ENCODE results near the gene TYRO3.
A peak's percentile ranks its signal among the peaks of the same experiment; 100 is the strongest.
"Not testable (repeated sequence)": the region's sequence is repeated elsewhere in the genome, so short reads cannot be mapped to it uniquely, and the experiment has no call there.

TYRO3 gene

DNA sequence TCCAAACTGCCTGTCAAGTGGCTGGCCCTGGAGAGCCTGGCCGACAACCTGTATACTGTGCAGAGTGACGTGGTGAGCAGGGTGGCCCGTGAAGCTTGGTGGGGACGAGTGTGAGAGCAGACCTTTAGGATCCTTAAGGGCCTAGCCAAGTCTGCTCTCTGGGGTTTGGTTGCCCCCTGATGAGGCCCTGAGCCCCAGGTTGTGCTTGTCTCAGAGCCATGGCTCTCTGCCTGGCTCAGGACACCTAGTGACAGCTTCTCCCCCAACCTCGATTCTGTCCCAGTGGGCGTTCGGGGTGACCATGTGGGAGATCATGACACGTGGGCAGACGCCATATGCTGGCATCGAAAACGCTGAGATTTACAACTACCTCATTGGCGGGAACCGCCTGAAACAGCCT lies 14.4 kb downstream of the TYRO3 start:
- no peak for DNase-seq (ENCODE audit: low read depth, low spot score)

DNA sequence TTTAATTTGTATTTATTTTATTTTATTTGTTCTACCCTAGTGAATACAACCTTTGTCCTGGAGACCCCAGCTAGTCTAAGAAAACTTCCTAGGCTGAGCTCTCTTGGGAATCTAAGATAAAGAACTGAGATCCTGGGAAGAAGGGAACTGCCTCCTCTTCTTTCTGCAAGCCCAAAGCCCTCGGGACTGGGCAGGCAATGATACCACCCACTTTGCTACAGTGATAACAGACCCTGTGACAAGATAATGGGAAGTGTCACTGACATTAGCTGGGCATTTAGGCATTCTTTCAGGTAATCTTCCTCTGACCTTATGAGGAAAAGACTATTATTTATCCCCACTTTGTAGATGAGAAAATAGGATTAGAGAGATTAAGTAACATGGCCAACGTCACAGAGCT lies 15.1 kb downstream of the TYRO3 start:
- no peak for DNase-seq (ENCODE audit: low read depth, low spot score)

DNA sequence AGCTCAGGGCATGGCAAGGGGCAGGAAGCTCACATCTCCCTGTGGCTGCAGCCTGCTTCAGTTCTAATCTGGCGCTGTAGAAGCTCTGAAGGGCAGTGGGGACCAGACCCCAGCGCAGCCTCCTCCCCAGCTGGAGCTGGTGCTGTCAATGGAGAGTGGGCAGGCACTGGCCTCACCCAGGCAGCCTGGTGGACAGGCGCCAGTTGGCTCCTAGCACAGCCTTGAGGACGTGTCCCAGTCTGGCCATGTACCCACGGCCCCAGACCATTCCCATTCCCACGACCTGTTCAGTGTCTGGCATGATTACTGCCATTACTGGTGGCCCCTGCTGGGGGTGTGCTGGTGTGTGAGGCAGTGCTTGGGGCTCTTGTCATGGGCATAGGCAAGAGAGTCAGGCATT lies 16.3 kb downstream of the TYRO3 start:
- DNase-seq (ENCODE audit: low read depth, low spot score), result no peak

DNA sequence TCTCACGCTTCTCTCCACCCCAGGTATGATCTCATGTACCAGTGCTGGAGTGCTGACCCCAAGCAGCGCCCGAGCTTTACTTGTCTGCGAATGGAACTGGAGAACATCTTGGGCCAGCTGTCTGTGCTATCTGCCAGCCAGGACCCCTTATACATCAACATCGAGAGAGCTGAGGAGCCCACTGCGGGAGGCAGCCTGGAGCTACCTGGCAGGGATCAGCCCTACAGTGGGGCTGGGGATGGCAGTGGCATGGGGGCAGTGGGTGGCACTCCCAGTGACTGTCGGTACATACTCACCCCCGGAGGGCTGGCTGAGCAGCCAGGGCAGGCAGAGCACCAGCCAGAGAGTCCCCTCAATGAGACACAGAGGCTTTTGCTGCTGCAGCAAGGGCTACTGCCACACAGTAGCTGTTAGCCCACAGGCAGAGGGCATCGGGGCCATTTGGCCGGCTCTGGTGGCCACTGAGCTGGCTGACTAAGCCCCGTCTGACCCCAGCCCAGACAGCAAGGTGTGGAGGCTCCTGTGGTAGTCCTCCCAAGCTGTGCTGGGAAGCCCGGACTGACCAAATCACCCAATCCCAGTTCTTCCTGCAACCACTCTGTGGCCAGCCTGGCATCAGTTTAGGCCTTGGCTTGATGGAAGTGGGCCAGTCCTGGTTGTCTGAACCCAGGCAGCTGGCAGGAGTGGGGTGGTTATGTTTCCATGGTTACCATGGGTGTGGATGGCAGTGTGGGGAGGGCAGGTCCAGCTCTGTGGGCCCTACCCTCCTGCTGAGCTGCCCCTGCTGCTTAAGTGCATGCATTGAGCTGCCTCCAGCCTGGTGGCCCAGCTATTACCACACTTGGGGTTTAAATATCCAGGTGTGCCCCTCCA lies 19.1 kb downstream of the TYRO3 start:
- DNase-seq (ENCODE audit: low read depth, low spot score), result peak; percentile 47

DNA sequence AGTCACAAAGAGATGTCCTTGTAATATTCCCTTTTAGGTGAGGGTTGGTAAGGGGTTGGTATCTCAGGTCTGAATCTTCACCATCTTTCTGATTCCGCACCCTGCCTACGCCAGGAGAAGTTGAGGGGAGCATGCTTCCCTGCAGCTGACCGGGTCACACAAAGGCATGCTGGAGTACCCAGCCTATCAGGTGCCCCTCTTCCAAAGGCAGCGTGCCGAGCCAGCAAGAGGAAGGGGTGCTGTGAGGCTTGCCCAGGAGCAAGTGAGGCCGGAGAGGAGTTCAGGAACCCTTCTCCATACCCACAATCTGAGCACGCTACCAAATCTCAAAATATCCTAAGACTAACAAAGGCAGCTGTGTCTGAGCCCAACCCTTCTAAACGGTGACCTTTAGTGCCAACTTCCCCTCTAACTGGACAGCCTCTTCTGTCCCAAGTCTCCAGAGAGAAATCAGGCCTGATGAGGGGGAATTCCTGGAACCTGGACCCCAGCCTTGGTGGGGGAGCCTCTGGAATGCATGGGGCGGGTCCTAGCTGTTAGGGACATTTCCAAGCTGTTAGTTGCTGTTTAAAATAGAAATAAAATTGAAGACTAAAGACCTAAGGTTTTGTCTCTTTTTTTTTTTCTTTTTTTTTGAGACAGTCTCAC lies 19.8 kb downstream of the TYRO3 start:
- DNase-seq (ENCODE audit: low read depth, low spot score), result no peak

DNA sequence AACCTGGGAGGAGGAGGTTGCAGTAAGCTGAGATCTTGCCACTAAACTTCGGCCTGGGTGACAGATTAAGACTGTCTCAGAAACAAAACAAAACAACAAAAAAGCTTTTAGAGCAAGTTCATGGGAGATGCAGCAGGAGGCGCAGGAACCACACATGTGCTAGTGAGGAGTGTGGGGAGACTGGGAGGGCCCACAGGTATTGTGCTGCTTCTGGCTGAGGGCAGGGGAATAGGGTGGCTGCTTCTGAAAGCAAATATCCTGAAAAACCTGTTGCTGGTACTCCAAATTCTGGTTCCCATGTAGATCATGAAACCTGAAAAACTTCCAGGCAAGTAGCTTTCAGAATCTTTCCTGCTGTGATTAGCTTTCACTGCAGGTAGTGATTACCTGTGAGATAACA lies 22.1 kb downstream of the TYRO3 start:
- DNase-seq (ENCODE audit: low read depth, low spot score), result no peak

DNA sequence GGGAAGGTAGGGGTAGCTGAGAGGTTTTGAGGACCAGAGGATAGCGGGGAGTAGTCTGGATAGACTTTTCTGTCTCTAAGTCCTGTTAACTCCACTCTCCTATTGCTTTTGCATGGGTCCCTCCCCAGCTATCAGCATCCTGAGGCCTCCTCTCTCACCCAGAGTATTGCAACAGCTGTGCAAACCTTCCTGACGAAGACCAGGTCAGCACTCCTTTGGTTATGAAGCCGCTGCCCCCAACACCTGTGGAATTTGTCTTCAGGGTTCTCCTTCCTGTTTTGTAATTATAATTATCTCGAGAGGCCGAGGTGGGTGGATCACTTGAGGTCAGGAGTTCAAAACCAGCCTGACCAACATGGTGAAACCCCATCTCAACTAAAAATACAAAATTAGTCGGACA lies 24.8 kb downstream of the TYRO3 start:
- no peak for DNase-seq (ENCODE audit: low read depth, low spot score)

DNA sequence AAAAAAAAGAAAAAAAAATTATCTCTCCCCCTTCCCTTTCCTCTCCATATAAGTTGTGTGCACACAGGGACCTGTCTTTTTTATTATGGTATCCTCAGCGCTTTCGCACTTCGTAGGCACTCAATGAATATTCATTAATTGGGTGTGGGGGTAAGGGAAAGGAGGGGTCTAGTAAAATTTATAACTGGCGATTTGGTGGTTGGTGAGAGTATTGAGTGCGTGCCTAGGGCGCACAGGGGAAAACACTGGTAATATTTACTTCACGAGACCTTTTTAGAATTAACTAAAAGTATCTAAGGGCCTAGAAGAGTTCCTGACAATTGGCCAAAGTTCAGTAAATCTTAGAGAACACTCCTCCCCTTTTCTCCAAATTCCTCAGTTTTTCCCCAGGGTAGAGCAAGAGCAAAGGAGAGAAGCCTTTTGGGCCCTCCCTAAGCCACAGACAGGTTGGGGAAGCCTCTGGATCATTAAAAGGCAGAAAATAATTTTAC lies 25.7 kb downstream of the TYRO3 start:
- DNase-seq (ENCODE audit: low read depth, low spot score), result no peak

DNA sequence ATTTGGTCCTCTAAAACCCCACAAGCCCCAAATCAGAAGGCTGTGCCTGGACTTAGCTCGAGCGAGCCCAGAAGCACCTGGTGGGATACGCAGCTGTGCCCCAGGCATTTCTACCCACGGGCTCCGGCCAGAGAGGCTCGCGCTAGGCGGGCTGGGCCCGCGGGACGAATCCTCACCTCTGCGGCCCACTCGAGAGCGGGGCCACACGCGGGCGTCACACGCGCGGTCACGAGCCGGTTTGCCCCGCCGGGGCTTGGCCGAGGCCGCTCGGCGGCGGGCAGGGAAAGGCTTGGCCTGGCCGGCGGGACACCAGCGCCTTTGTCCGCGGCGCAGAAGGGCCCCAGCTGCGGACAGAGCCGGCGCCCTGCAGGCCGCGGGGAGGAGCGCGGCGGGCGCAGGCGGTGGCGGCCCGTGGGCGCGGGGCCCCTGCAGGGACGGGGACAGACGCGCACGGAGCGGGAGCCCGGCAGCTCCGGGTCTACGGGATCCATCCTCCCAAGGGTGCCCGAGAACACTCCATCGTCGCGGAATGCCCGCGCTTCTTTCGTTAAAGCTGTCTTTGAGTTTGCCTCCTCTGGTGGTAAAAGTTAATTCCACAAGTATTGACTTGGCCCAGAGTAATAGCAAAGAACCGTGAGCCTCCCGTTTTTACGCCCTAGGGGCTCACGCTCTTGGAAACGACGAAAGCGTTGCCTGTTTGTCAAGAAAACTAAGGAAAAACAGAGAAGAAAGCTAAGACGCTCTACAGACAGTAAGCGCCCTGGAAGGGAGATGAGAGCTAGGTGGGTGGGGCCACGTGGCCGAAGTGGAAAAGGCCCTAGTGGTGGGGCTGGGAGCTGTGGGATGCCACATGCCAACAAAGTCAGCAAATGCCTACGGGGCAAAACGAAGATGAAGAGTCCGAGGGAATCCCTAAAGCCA lies 26.4 kb downstream of the TYRO3 start:
- DNase-seq (ENCODE audit: low read depth, low spot score), result peak; percentile 72

DNA sequence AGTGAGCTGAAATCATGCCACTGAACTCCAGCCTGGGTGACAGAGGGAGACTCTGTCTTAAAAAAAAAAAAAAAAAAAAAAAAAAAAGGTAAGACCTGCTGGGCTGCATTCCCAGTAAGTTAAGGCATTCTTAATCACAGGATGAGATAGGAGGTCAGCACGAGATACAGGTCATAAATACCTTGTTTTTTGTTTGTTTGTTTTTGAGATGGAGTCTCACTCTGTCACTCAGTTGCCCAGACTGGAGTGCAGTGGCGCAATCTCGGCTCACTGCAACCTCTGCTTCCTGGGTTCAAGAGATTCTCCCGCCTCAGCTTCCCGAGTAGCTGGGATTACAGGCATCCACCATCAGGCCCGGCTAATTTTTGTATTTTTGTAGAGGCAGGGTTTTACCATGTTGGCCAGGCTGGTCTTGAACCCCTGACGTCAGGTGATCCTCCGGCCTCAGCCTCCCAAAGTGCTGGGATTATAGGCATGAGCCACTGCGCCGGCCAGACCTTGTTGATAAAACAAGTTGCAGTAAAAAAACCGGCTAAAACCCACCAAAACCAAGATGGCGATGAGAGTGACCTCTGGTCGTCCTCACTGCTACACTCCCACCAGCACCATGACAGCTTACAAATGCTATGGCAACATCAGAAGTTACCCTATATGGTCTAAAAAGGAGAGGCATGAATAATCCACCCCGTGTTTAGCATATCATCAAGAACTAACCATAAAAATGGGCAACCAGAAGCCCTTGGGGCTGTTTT lies 27.7 kb downstream of the TYRO3 start:
- DNase-seq (ENCODE audit: low read depth, low spot score), result not testable (repeated sequence)

DNA sequence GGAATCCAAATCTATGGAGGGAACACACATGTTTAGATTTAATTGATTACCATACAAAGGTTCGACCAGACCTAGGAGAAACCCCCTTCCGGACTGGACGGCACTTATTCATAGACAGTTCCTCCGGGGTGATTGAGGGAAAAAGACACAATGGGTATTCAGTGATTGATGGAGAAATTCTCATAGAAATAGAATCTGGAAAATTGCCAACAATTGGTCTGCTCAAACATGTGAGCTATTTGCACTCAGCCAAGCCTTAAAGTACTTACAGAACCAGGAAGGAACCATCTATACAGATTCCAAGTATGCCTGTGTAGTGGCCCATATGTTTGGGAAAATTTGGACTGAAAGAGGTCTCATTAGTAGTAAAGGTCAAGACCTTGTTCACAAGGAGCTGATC lies 30.0 kb downstream of the TYRO3 start:
- DNase-seq (ENCODE audit: low read depth, low spot score), result not testable (repeated sequence)

DNA sequence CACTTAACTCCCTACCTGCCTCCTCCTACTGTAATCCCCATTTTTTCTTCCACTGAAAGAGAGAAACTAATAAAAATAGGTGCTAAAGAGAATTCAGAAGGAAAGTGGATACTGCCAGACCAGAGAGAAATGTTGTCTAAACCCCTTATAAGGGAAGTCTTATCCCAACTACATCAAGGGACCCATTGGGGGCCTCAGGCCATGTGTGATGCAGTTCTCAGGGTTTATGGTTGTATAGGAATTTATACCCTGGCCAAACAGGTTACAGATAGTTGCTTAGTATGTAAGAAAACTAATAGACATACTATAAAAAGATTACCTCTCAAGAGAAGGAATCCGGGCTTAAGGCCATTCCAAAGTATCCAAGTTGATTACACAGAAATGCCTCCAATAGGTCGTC lies 30.6 kb downstream of the TYRO3 start:
- DNase-seq (ENCODE audit: low read depth, low spot score), result not testable (repeated sequence)

DNA sequence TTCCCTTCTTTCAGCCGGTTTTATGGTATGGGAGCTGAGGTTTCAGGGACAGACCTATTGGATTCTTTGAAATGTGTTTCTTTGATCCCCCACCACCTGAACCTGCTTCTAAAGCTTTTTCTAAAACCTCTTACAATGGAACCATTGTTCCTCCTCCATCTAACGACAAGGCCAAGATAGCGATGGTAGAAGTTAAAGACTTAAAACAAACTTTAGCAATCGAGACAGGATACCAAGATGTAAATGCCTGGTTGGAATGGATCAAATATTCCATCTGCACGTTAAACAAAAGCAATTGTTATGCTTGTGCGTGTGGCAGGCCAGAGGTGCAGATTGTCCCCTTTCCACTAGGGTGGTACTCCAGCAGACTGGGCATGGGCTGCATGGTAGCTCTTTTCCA lies 32.2 kb downstream of the TYRO3 start:
- not testable (repeated sequence) for DNase-seq (ENCODE audit: low read depth, low spot score)

DNA sequence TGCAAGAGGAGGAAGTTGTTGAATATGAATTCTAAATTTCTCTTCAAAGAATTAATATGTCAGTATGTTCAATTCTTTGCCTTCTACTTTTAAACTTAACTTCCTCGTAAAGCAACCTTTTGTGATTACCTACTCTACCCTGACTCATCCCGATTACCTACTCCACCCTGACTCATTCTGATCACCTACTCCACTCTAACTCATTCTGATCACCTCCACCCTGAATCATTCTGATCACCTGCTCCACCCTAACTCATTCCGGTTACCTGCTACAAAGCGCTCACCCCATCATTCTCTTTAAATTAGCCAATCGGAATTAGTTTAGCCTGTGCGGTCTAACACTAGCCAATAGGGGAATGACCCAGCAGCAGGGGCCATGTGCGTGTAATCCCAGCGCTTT lies 33.7 kb downstream of the TYRO3 start:
- not testable (repeated sequence) for DNase-seq (ENCODE audit: low read depth, low spot score)

DNA sequence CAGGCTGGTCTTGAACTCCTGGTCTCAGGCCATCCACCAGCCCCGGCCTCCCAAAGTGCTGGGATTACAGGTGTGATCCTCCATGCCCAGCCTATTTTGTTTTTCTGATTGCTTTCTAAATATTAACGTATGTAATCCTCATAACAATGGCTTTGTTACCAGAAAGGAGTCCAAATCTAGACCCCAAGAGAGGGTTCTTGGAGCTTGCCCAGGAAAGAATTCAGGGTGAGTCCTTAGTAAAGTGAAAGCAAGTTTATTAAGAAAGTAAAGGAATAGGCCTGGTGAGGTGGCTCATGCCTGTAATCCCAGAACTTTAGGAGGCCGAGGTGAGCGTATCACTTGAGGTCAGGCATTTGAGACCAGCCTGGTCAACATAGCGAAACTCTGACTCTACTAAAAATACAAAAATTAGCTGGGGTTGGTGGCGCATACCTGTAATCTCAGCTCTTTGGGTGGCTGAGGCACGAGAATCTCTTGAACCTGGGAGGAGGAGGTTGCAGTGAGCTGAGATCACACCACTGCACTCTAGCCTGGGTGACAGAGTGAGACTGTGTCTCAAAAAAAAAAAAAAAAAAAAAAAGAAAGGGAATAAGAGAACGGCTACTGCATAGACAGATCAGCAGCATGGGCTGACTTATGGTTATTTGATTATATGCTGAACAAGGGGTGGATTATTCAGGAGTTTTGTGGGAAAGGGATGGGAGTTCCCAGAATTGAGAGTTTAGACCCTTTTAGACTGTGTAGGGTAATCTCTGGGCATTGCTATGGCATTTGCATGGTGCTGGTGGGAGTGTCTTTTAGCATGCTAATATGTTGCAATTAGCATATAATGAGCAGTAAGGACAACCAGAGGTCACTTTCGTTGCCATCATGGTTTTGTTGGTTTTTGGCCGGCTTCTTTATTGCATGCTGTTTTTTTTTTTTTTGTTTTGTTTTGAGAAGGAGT lies 36.1 kb downstream of the TYRO3 start:
- DNase-seq (ENCODE audit: low read depth, low spot score), result no peak

DNA sequence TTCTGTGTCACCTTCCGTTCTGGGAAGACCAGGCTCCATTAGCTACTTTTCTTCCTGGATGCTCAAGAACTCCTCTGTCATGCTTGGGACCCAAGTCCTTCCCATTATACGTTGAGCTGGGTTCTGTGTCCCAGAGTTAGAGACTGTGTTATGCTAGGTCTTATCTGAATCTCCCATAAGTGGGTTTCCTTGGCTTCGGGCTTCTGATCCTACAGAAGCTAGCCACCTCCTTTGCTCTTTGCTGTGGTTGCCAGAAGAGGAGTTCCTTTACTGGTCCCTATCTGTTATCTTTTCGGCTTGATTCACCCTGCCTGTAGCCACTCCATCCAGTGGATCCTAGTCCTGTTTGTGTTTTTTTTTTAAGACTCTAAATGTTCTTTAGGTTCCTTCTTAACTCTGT lies 38.0 kb downstream of the TYRO3 start:
- no peak for DNase-seq (ENCODE audit: low read depth, low spot score)

DNA sequence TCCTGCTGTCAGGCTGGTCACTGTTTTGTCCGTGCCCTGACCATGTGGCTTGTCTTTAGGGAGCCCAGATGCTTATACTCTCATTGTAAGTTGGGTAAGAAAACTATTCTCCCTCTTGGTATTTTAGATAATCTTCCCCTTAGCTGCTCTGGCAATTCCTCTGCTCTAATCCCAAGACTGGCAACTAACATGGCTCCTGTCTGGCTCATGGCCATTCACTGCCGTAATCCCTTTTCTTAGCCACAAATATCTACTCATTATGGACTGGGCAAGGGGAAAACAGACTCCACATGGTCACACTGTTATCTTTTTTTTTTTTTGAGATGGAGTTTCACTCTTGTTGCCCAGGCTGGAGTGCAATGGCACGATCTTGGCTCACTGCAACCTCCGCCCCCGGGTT lies 38.8 kb downstream of the TYRO3 start:
- DNase-seq (ENCODE audit: low read depth, low spot score), result peak; percentile 41

DNA sequence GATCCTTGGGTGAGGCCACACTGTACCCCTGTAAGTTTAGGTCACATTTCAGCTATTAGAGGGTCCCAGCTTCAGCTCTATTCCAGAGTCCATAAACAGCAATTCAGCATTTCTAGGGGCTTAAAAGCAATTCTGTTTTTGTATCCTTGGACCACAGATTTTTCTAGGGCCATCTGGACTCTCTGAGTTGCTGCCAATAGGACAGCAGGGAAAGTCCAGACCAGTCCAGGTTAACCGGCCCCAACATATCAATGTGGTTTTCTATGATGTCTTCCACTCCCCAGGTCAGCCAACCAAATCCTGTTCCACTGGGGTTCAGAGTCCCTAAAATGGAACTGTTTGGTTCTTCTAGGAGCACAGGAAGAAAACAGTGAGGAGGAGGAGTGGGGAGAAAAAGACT lies 40.0 kb downstream of the TYRO3 start:
- no peak for DNase-seq (ENCODE audit: low read depth, low spot score)

DNA sequence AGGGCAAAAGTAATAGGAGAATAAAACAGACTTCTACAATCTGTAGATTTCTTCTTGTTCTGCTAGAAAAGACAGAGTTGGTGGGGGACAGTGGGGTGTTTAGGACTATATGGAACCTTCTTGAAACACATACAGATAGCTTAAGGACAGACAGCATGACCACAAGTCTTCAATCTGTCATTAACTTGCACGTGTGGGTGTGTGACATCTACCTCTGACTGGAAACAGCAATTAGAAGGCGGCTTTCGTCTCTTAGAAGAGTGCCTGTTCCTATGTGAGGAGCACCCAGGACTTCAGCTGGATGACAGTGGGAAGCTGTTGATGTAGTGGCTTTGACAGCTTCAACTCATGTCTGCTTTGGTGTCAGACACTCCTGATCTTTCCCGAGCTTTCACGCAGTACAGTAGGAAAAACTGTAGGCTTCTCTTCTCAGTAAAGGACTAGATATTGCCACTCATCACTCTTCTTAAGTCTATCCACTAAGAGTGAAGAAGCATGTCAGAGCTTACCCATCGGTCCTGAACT lies 44.5 kb downstream of the TYRO3 start:
- DNase-seq (ENCODE audit: low read depth, low spot score), result no peak

Data from astrocyte of the hippocampus (primary cell).